Measurements from ENCODE around the gene RNPS1. TPM values are rescaled to one million over a fixed set of nuclear protein-coding genes. Genes with fewer than 3 reads are reported as not detected.
A peak's percentile ranks its signal among the peaks of the same experiment; 100 is the strongest.

The RNPS1 gene
- total RNA-seq, 2 experiments from 2014 or later, result 225 to 339 TPM

DNA sequence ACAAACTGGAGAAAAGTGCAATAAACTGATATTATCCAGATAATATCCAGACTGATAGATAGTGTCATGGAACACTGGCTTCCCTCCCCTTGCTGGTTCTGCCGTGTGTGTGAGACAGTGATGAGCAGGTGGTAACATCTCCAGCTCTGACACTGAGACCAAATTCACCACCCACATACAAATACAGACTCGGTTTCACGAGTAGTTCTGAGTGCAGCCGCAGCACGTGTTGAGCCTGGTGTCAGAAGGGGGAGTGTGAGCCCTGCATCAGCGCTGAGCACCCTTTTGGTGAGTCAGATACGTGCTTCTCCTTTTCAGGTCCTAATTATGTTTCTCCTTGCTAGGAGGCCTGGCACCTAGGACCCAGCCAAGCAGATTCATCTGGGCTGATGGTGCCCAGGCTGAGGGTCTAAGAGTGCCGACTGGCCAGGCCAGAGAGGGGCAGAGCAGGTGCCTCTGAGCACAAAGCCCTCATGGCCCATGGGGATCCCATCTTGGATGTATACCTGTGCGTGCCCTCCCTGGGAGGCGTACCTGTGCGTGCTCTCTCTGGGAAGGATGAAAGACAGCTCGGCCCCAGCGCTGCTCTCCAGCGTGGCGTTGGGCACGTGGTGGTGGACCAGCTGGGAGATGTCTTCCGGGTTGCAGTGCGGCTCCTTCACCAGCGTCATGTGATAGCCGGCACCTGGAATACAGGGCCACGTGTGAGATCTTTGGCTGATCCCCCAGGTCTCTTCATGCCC lies 27.3 kb upstream of the RNPS1 start:
- POLR2A ChIA-PET, result interaction anchor here (0.6 kb wide), 1 partner anchor 15 kb away, joined by 3 read pairs; no protein-coding TSS in a partner anchor
- CTCF ChIA-PET (ENCODE audit: unreplicated experiment), result no interaction called here

DNA sequence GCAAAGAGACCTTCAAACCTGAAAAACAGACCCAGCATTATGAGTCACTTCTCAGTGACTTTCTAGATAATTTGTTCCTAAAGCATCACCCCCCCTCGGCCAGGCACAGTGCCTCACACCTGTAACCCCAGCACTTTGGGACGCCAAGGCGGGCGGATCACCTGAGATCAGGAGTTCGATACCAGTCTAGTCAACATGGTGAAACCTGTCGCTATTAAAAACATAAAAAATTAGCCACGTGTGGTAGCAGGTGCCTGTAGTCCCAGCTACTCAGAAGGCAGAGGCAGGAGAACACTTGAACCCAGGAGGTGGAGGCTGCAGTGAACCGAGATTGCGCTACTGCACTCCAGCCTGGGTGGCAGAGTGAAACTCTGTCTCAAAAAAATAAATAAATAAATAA lies 24.3 kb upstream of the RNPS1 start:
- Histone ChIP-seq H3K4me2 (ENCODE audit: low read length) (no peak overlapping the region), H3K9me3 (ENCODE audit: low read length) (no peaks in the 10 kb centered on the region), H4K20me1 (ENCODE audit: insufficient read depth, low read length) (no peaks in the 10 kb centered on the region; the same call in 1 of the 2 replicates), H3K27ac (ENCODE audit: low read depth, low read length, poor library complexity, severe bottlenecking) (no peak overlapping the region), H2AFZ (ENCODE audit: low read length) (no peak overlapping the region), H3K9me2 (ENCODE audit: insufficient read depth, low read length) (no peaks in the 10 kb centered on the region), H3K4me3 (ENCODE audit: low read depth, low read length, poor library complexity, severe bottlenecking) (no peak overlapping the region), H3K36me3 (ENCODE audit: insufficient read depth, low read length) (no peaks in the 10 kb centered on the region), H3K4me1 (ENCODE audit: insufficient read depth, low read length, poor library complexity, severe bottlenecking) (no peaks in the 10 kb centered on the region), H3K79me2 (ENCODE audit: insufficient read depth, low read depth, low read length) (no peaks in the 10 kb centered on the region)
- TF ChIP-seq EZH2phosphoT487 (IDR thresholded peaks at IDR 0.05; ENCODE audit: borderline replicate concordance, low read depth, low read length), result no peak
- TF ChIP-seq, protein P1, sequence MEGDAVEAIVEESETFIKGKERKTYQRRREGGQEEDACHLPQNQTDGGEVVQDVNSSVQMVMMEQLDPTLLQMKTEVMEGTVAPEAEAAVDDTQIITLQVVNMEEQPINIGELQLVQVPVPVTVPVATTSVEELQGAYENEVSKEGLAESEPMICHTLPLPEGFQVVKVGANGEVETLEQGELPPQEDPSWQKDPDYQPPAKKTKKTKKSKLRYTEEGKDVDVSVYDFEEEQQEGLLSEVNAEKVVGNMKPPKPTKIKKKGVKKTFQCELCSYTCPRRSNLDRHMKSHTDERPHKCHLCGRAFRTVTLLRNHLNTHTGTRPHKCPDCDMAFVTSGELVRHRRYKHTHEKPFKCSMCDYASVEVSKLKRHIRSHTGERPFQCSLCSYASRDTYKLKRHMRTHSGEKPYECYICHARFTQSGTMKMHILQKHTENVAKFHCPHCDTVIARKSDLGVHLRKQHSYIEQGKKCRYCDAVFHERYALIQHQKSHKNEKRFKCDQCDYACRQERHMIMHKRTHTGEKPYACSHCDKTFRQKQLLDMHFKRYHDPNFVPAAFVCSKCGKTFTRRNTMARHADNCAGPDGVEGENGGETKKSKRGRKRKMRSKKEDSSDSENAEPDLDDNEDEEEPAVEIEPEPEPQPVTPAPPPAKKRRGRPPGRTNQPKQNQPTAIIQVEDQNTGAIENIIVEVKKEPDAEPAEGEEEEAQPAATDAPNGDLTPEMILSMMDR (conservative IDR thresholded peaks at IDR 0.05; ENCODE audit: low read length), result no peak
- POLR2A ChIA-PET, result no interaction called here
- BruUV-seq (replicated peaks), result no TSS peak
- intact Hi-C loops (cut with micrococcal nuclease; ENCODE audit: unreplicated experiment), result no loop called here
- CTCF ChIA-PET (ENCODE audit: unreplicated experiment), result no interaction called here
- DNase-seq (ENCODE audit: low spot score), result no peak

More for the DNA sequence above, 27.3 kb upstream of the RNPS1 start:
- Histone ChIP-seq H3K27ac (ENCODE audit: low read depth, low read length, poor library complexity, severe bottlenecking) (no peak overlapping the region), H2AFZ (ENCODE audit: low read length) (no peak overlapping the region), H3K9me2 (ENCODE audit: insufficient read depth, low read length) (no peaks in the 10 kb centered on the region), H3K79me2 (ENCODE audit: insufficient read depth, low read depth, low read length) (no peaks in the 10 kb centered on the region), H3K4me2 (ENCODE audit: low read length) (no peak overlapping the region), H3K4me1 (ENCODE audit: insufficient read depth, low read length, poor library complexity, severe bottlenecking) (no peaks in the 10 kb centered on the region), H4K20me1 (ENCODE audit: insufficient read depth, low read length) (no peaks in the 10 kb centered on the region; the same call in 1 of the 2 replicates), H3K36me3 (ENCODE audit: insufficient read depth, low read length) (no peaks in the 10 kb centered on the region), H3K4me3 (ENCODE audit: low read depth, low read length, poor library complexity, severe bottlenecking) (no peak overlapping the region), H3K9me3 (ENCODE audit: low read length) (no peaks in the 10 kb centered on the region)
- TF ChIP-seq, protein P1 (conservative IDR thresholded peaks at IDR 0.05; ENCODE audit: low read length), result no peak
- TF ChIP-seq EZH2phosphoT487 (IDR thresholded peaks at IDR 0.05; ENCODE audit: borderline replicate concordance, low read depth, low read length), result no peak
- DNase-seq (ENCODE audit: low spot score), result peak; percentile 22
- BruUV-seq (replicated peaks), result no TSS peak
- intact Hi-C loops (cut with micrococcal nuclease; ENCODE audit: unreplicated experiment), result no loop called here

DNA sequence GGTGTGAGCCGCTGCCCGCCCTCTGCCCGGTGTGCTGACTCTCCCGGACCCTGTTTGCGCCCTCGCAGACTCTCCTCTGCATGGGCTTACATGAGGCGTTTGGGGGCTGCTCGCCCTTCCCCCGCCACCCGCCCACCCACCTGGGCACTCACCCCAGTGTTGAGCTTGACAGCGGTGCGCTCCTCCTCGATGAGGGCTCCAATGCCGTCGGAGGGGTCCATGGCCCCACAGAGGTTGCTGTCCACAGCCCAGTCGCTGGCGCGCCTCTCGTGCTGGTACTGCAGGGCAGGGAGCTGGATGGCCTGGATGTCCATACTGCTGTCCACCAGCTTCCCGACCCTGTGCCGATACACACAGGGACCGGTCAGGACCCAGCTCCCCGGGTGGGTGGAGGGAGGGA lies 21.4 kb upstream of the RNPS1 start:
- H3K9me3 ChIP-seq (ENCODE audit: low read length), result no peaks in the 10 kb centered on the region
- TF ChIP-seq EZH2phosphoT487 (IDR thresholded peaks at IDR 0.05; ENCODE audit: borderline replicate concordance, low read depth, low read length), result no peak
- TF ChIP-seq, protein P1 (conservative IDR thresholded peaks at IDR 0.05; ENCODE audit: low read length), result no peak
- H3K9me2 ChIP-seq (ENCODE audit: insufficient read depth, low read length), result no peaks in the 10 kb centered on the region
- no peaks in the 10 kb centered on the region for H3K79me2 ChIP-seq (ENCODE audit: insufficient read depth, low read depth, low read length)
- DNase-seq (ENCODE audit: low spot score), result no peak
- H3K36me3 ChIP-seq (ENCODE audit: insufficient read depth, low read length), result no peaks in the 10 kb centered on the region
- no TSS peak for BruUV-seq (replicated peaks)
- no peak overlapping the region for H2AFZ ChIP-seq (ENCODE audit: low read length)
- CTCF ChIA-PET (ENCODE audit: unreplicated experiment), result no interaction called here
- H3K27ac ChIP-seq (ENCODE audit: low read depth, low read length, poor library complexity, severe bottlenecking), result no peak overlapping the region
- no peaks in the 10 kb centered on the region for H3K4me1 ChIP-seq (ENCODE audit: insufficient read depth, low read length, poor library complexity, severe bottlenecking)
- H3K4me3 ChIP-seq (ENCODE audit: low read depth, low read length, poor library complexity, severe bottlenecking), result no peak overlapping the region
- POLR2A ChIA-PET, result no interaction called here
- H4K20me1 ChIP-seq (ENCODE audit: insufficient read depth, low read length), result no peaks in the 10 kb centered on the region; the same call in 1 of the 2 replicates
- intact Hi-C loops (cut with micrococcal nuclease; ENCODE audit: unreplicated experiment), result no loop called here
- H3K4me2 ChIP-seq (ENCODE audit: low read length), result no peak overlapping the region

All from OCI-LY7 (cell line).